Fibroblast of mammary gland (primary cell): ENCODE measurements around the gene SLC18A3.

Experiments used
- DNase-seq: peaks from one replicate; pipeline ENCODE4 v3.0.0-alpha.2; 2010; ENCODE audit warnings: low read depth
- H3K4me3 ChIP-seq: 2 replicates; pipeline ENCODE4 v1.5.1; 2011; ENCODE audit warnings: low read depth, mild to moderate bottlenecking, low read length, moderate library complexity; ENCODE audit not compliant: control insufficient read depth
- CTCF ChIP-seq: conservative IDR thresholded peaks from 2 replicates; pipeline ENCODE4 v1.5.1; 2011; ENCODE audit warnings: low read depth, low read length, inconsistent platforms; ENCODE audit not compliant: control insufficient read depth, insufficient read depth

Gene SLC18A3

GRCh38 chr10:49645417-49645816, 35.3 kb downstream of the SLC18A3 start:
- no peak for TF ChIP-seq CTCF
- H3K4me3 ChIP-seq = no peak overlapping the region
- no peak for DNase-seq

GRCh38 chr10:49645871-49646870, 36.1 kb downstream of the SLC18A3 start:
- TF ChIP-seq CTCF = no peak
- no peak overlapping the region for H3K4me3 ChIP-seq
- DNase-seq = no peak

DNA sequence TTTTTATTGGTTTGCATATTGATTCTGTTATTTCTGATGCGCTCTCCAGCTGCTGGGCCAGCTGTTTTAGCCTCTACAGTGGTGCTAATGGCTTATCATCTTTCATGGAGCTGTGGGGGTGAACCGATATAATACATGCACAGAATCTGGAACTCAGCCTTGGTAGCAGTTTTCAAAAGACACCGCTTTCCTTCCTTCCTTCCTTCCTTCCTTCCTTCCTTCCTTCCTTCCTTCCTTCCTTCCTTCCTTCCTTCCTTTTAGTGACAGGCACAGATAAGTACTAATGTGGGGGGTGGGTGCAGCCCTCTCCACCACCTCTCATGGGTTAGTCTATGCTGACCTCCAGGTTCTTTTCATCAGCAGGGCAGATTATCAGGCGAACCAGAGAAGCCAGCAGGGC, 37.4 kb downstream of the SLC18A3 start:
- TF ChIP-seq CTCF = no peak
- DNase-seq = no peak
- H3K4me3 ChIP-seq = no peak overlapping the region

- H3K4me3 ChIP-seq = no peak overlapping the region
- TF ChIP-seq CTCF = no peak
- no peak for DNase-seq
These were observed 38.1 kb downstream of the SLC18A3 start for GRCh38 chr10:49647985-49648795.

DNA sequence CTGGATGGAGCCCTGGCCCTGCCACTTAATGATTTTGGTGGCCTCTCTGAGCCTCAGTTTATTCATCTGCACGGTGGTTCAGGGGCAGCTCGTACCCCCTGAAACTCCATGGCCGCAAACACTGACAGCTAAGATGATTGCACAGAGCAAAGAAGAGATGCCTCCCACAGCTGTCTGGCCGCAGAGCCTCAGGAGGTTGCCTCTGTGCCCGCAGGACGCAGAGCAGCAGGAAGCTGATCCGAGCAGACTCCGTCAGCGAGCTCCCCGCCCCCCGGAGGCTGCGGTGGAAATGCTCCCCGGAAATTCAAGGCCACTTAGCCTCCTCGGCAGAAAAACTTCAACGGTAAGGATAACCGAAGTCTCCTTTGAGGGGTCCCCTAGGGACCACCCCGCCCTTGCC, 39.2 kb downstream of the SLC18A3 start:
- no peak for TF ChIP-seq CTCF
- no peak for DNase-seq
- no peak overlapping the region for H3K4me3 ChIP-seq

GRCh38 chr10:49649936-49650723, 40.0 kb downstream of the SLC18A3 start:
- no peak for DNase-seq
- no peak for TF ChIP-seq CTCF

More at GRCh38 chr10:49649936-49650723, 40.0 kb downstream of the SLC18A3 start:
- H3K4me3 ChIP-seq = no peak overlapping the region
